ENCODE measurements around the gene MYOM1.

MYOM1 gene

GRCh38 chr18:3120356-3120755 lies 99.4 kb downstream of the MYOM1 start:
- no peak for DNase-seq (ENCODE audit: low read depth in 1 of 2, low spot score in 1 of 2)

GRCh38 chr18:3119401-3120341 lies 100.1 kb downstream of the MYOM1 start:
- DNase-seq (ENCODE audit: low read depth in 1 of 2, low spot score in 1 of 2): no peak

- DNase-seq (ENCODE audit: low read depth in 1 of 2, low spot score in 1 of 2): no peak
Observed at GRCh38 chr18:3118195-3119010, 101.4 kb downstream of the MYOM1 start.

- no peak for DNase-seq (ENCODE audit: low read depth in 1 of 2, low spot score in 1 of 2)
Observed at GRCh38 chr18:3117493-3118192, 102.1 kb downstream of the MYOM1 start.

GRCh38 chr18:3115447-3116030 lies 104.2 kb downstream of the MYOM1 start:
- no peak for DNase-seq (ENCODE audit: low read depth in 1 of 2, low spot score in 1 of 2)

- DNase-seq (ENCODE audit: low read depth in 1 of 2, low spot score in 1 of 2): no peak
Observed at GRCh38 chr18:3114451-3114850, 105.3 kb downstream of the MYOM1 start.

GRCh38 chr18:3114026-3114425 lies 105.7 kb downstream of the MYOM1 start:
- no peak for DNase-seq (ENCODE audit: low read depth in 1 of 2, low spot score in 1 of 2)

GRCh38 chr18:3111523-3112240 lies 108.1 kb downstream of the MYOM1 start:
- no peak for DNase-seq (ENCODE audit: low read depth in 1 of 2, low spot score in 1 of 2)

GRCh38 chr18:3110034-3110752 lies 109.6 kb downstream of the MYOM1 start:
- DNase-seq (ENCODE audit: low read depth in 1 of 2, low spot score in 1 of 2): no peak

GRCh38 chr18:3107740-3108151 lies 112.0 kb downstream of the MYOM1 start:
- DNase-seq (ENCODE audit: low read depth in 1 of 2, low spot score in 1 of 2): no peak

GRCh38 chr18:3104190-3105054 lies 115.3 kb downstream of the MYOM1 start:
- DNase-seq (ENCODE audit: low read depth in 1 of 2, low spot score in 1 of 2): no peak

GRCh38 chr18:3103576-3103975 lies 116.2 kb downstream of the MYOM1 start:
- DNase-seq (ENCODE audit: low read depth in 1 of 2, low spot score in 1 of 2): no peak

- DNase-seq (ENCODE audit: low read depth in 1 of 2, low spot score in 1 of 2): no peak
Observed at GRCh38 chr18:3102983-3103382, 116.8 kb downstream of the MYOM1 start.

GRCh38 chr18:3100498-3101132 lies 119.2 kb downstream of the MYOM1 start:
- DNase-seq (ENCODE audit: low read depth in 1 of 2, low spot score in 1 of 2): no peak

- no peak for DNase-seq (ENCODE audit: low read depth in 1 of 2, low spot score in 1 of 2)
Observed at GRCh38 chr18:3099327-3099726, 120.4 kb downstream of the MYOM1 start.

GRCh38 chr18:3097082-3097481 lies 122.7 kb downstream of the MYOM1 start:
- DNase-seq (ENCODE audit: low read depth in 1 of 2, low spot score in 1 of 2): no peak

- no peak for DNase-seq (ENCODE audit: low read depth in 1 of 2, low spot score in 1 of 2)
Observed at GRCh38 chr18:3095921-3096320, 123.8 kb downstream of the MYOM1 start.

- DNase-seq (ENCODE audit: low read depth in 1 of 2, low spot score in 1 of 2): no peak
Observed at GRCh38 chr18:3094338-3094684, 125.5 kb downstream of the MYOM1 start.
